GM23338 (cell line): ENCODE measurements around the gene MKKS. TPM values are rescaled to one million over a fixed set of nuclear protein-coding genes. Genes with fewer than 3 reads are reported as not detected.

Source experiments
- ATAC-seq: fragments of 200-7000 bp; cut with Tn5 transposase; 3 replicates; pipeline ENCODE4 v1.9.1; 2020
- DNase-seq: peaks from one replicate; pipeline ENCODE4 v3.0.0-alpha.2; 2015; ENCODE audit warnings: low spot score
- H2AFZ ChIP-seq: fragments of 200-600 bp; sonication (generic); 2 replicates; pipeline ENCODE4 v1.8.0; 2016; ENCODE audit warnings: antibody characterized with exemption, mild to moderate bottlenecking, moderate library complexity
- H3F3A ChIP-seq: fragments of 200-600 bp; sonication (generic); replicated peaks from 2 replicates; pipeline ENCODE4 v1.8.0; 2017; ENCODE audit warnings: antibody characterized with exemption, mixed run types, low read depth
- H3K27ac ChIP-seq: fragments of 200-600 bp; sonication (generic); 2 replicates; pipeline ENCODE4 v1.6.1; 2016; ENCODE audit warnings: low read depth
- H3K27me3 ChIP-seq: fragments of 200-600 bp; sonication (generic); 2 replicates; pipeline ENCODE4 v1.8.0; 2016; ENCODE audit warnings: mild to moderate bottlenecking, mixed run types, moderate library complexity; ENCODE audit not compliant: insufficient read depth
- H3K36me3 ChIP-seq: fragments of 200-600 bp; sonication (generic); 2 replicates; pipeline ENCODE4 v1.8.0; 2016; ENCODE audit warnings: mild to moderate bottlenecking; ENCODE audit not compliant: insufficient read depth
- H3K4me1 ChIP-seq: fragments of 200-600 bp; sonication (generic); 2 replicates; pipeline ENCODE4 v1.8.0; 2016; ENCODE audit warnings: mild to moderate bottlenecking, moderate library complexity; ENCODE audit not compliant: insufficient read depth
- H3K4me2 ChIP-seq: fragments of 200-600 bp; sonication (generic); 2 replicates; pipeline ENCODE4 v1.7.1; 2017; ENCODE audit warnings: mixed run types
- H3K4me3 ChIP-seq: fragments of 200-600 bp; sonication (generic); 2 replicates; pipeline ENCODE4 v1.6.1; 2016; ENCODE audit warnings: mixed run types
- H3K79me2 ChIP-seq: fragments of 200-600 bp; sonication (generic); replicated peaks from 2 replicates; pipeline ENCODE4 v1.8.0; 2017; ENCODE audit warnings: mild to moderate bottlenecking; ENCODE audit not compliant: insufficient read depth
- H3K9me2 ChIP-seq: fragments of 200-600 bp; sonication (generic); 2 replicates; pipeline ENCODE4 v1.8.0; 2017; ENCODE audit not compliant: insufficient read depth
- H4K20me1 ChIP-seq: fragments of 200-600 bp; sonication (generic); replicated peaks from 2 replicates; pipeline ENCODE4 v1.8.0; 2017; ENCODE audit warnings: mild to moderate bottlenecking; ENCODE audit not compliant: insufficient read depth
- H3K27ac Mint-ChIP-seq: 2 replicates; pipeline ENCODE4 v1.8.0; 2020; ENCODE audit warnings: inconsistent platforms, mild to moderate bottlenecking, moderate library complexity, mixed read lengths
- H3K27me3 Mint-ChIP-seq: 3 replicates; pipeline ENCODE4 v1.8.0; 2022; ENCODE audit warnings: low read depth, mild to moderate bottlenecking, moderate library complexity, mixed read lengths, inconsistent platforms; ENCODE audit not compliant: insufficient read depth, poor library complexity
- H3K36me3 Mint-ChIP-seq: 3 replicates; pipeline ENCODE4 v1.8.0; 2021; ENCODE audit warnings: low read depth, mild to moderate bottlenecking, inconsistent platforms, moderate library complexity, mixed read lengths
- H3K4me1 Mint-ChIP-seq: 3 replicates; pipeline ENCODE4 v1.8.0; 2020; ENCODE audit warnings: mild to moderate bottlenecking, inconsistent platforms, mixed read lengths
- H3K4me3 Mint-ChIP-seq: 3 replicates; pipeline ENCODE4 v1.8.0; 2021; ENCODE audit warnings: moderate library complexity, mild to moderate bottlenecking, inconsistent platforms, mixed read lengths
- H3K9me3 Mint-ChIP-seq: 3 replicates; pipeline ENCODE4 v1.8.0; 2020; ENCODE audit warnings: moderate library complexity, mild to moderate bottlenecking, inconsistent platforms, mixed read lengths
- CREB1 ChIP-seq: fragments of 250-450 bp; sonication (Bioruptor Pico); IDR thresholded peaks from 2 replicates; pipeline ENCODE4 v1.5.0; 2020; ENCODE audit warnings: low read depth, mild to moderate bottlenecking, moderate library complexity
- EZH2 ChIP-seq: fragments of 200-600 bp; sonication (generic); IDR thresholded peaks from one replicate; pipeline ENCODE4 v1.8.0; 2017; ENCODE audit warnings: antibody characterized with exemption, mild to moderate bottlenecking, low read depth; ENCODE audit not compliant: unreplicated experiment
- EZH2phosphoT487 ChIP-seq: fragments of 200-600 bp; sonication (generic); IDR thresholded peaks from one replicate; pipeline ENCODE4 v1.8.1; 2018; ENCODE audit warnings: antibody characterized with exemption; ENCODE audit not compliant: unreplicated experiment
- JUNB ChIP-seq: IDR thresholded peaks from one replicate; pipeline ENCODE4 v1.6.1; 2016; ENCODE audit warnings: antibody characterized with exemption; ENCODE audit not compliant: unreplicated experiment
- NANOG ChIP-seq: IDR thresholded peaks from 2 replicates; pipeline ENCODE4 v1.6.1; 2016; ENCODE audit warnings: antibody characterized with exemption, borderline replicate concordance
- POLR2AphosphoS5 ChIP-seq: IDR thresholded peaks from 2 replicates; pipeline ENCODE4 v1.6.1; 2016; ENCODE audit warnings: antibody characterized with exemption, low read depth
- STAT1 ChIP-seq: IDR thresholded peaks from one replicate; pipeline ENCODE4 v1.6.1; 2016; ENCODE audit warnings: antibody characterized with exemption; ENCODE audit not compliant: unreplicated experiment
- ZNF114 ChIP-seq: fragments of 250-450 bp; sonication (Bioruptor Pico); IDR thresholded peaks from 2 replicates; pipeline ENCODE4 v1.5.0; 2020; ENCODE audit warnings: mild to moderate bottlenecking, moderate library complexity
- ZNF331 ChIP-seq: fragments of 250-450 bp; sonication (Bioruptor Pico); IDR thresholded peaks from 2 replicates; pipeline ENCODE4 v1.5.0; 2020; ENCODE audit warnings: low read depth, mild to moderate bottlenecking, moderate library complexity
- polyA plus RNA-seq: library from polyadenylated mRNA; unstranded; fragments of >200 nt; fragmentation: Nextera tagmentation; extraction: Ambion mirVana; gene quantifications from 2 replicates; pipeline ENCODE4 v1.2.1, GENCODE V29; 2016
- total RNA-seq: library from RNA; depleted of rRNA; stranded (reverse); fragments of >200 nt; shearing (Covaris generic); gene quantifications from 2 replicates; pipeline ENCODE4 v1.2.3, GENCODE V29; 2014
- TF ChIP-seq, protein P1 (sequence below), 2 experiments: fragments of 200-600 bp in 1 of 2; sonication (generic) in 1 of 2; conservative IDR thresholded peaks; 2 replicates each; pipeline versions ENCODE4 v1.5.1 to v1.6.1; 2016 to 2017; ENCODE audit warnings: antibody characterized with exemption in 2 of 2, low read depth in 2 of 2, mild to moderate bottlenecking in 2 of 2, moderate library complexity in 1 of 2
- TF ChIP-seq, protein P2 (sequence below): IDR thresholded peaks from 2 replicates; pipeline ENCODE4 v1.6.1; 2016; ENCODE audit warnings: antibody characterized with exemption
- TF ChIP-seq, protein P3 (sequence below): fragments of 250-450 bp; sonication (Bioruptor Pico); IDR thresholded peaks from 2 replicates; pipeline ENCODE4 v1.5.0; 2020; ENCODE audit warnings: mild to moderate bottlenecking, moderate library complexity

Gene MKKS
- total and polyA plus RNA-seq, 2 experiments from 2014 or later: 13.4 to 16.7 TPM

DNA sequence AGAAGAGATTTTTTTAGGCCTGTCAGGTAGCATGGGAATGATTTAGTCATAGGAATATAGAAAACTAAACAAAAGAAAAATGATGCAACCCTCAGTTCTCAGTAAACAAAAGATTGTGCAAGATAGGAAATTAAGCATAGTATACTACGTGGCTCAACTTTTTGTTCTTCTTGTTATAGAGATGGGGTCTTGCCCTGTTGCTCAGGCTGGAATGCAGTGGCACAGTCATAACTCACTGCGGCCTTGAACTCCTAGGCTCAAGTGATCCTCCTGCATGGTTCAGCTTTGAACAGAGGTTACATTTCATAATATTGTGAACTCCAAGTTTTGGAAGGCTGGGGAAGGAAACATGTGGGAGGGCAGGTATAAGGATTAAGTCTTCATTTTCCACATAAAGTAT lies 29.6 kb upstream of the MKKS start:
- H2AFZ ChIP-seq: no peak overlapping the region
- H3K27ac Mint-ChIP-seq: no peak overlapping the region
- no peak overlapping the region for H3K4me2 ChIP-seq
- ATAC-seq (no peak), DNase-seq (no peak)
- H3K36me3 Mint-ChIP-seq: peaks cover 32% of the 10 kb centered on the region
- H3K79me2 ChIP-seq: peaks cover 17% of the 10 kb centered on the region
- TF ChIP-seq NANOG (no peak), EZH2phosphoT487 (no peak), EZH2 (no peak), ZNF114 (CRISPR knock-in tag) (no peak), CREB1 (CRISPR knock-in tag) (no peak), POLR2AphosphoS5 (no peak), ZNF331 (CRISPR knock-in tag) (no peak), JUNB (no peak), STAT1 (no peak)
- TF ChIP-seq, protein P1, sequence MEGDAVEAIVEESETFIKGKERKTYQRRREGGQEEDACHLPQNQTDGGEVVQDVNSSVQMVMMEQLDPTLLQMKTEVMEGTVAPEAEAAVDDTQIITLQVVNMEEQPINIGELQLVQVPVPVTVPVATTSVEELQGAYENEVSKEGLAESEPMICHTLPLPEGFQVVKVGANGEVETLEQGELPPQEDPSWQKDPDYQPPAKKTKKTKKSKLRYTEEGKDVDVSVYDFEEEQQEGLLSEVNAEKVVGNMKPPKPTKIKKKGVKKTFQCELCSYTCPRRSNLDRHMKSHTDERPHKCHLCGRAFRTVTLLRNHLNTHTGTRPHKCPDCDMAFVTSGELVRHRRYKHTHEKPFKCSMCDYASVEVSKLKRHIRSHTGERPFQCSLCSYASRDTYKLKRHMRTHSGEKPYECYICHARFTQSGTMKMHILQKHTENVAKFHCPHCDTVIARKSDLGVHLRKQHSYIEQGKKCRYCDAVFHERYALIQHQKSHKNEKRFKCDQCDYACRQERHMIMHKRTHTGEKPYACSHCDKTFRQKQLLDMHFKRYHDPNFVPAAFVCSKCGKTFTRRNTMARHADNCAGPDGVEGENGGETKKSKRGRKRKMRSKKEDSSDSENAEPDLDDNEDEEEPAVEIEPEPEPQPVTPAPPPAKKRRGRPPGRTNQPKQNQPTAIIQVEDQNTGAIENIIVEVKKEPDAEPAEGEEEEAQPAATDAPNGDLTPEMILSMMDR (conservative IDR thresholded peaks at IDR 0.05; ENCODE audit: low read depth in 2 of 2): no peak
- TF ChIP-seq, protein P2, sequence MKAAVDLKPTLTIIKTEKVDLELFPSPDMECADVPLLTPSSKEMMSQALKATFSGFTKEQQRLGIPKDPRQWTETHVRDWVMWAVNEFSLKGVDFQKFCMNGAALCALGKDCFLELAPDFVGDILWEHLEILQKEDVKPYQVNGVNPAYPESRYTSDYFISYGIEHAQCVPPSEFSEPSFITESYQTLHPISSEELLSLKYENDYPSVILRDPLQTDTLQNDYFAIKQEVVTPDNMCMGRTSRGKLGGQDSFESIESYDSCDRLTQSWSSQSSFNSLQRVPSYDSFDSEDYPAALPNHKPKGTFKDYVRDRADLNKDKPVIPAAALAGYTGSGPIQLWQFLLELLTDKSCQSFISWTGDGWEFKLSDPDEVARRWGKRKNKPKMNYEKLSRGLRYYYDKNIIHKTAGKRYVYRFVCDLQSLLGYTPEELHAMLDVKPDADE: no peak
- TF ChIP-seq, protein P3, sequence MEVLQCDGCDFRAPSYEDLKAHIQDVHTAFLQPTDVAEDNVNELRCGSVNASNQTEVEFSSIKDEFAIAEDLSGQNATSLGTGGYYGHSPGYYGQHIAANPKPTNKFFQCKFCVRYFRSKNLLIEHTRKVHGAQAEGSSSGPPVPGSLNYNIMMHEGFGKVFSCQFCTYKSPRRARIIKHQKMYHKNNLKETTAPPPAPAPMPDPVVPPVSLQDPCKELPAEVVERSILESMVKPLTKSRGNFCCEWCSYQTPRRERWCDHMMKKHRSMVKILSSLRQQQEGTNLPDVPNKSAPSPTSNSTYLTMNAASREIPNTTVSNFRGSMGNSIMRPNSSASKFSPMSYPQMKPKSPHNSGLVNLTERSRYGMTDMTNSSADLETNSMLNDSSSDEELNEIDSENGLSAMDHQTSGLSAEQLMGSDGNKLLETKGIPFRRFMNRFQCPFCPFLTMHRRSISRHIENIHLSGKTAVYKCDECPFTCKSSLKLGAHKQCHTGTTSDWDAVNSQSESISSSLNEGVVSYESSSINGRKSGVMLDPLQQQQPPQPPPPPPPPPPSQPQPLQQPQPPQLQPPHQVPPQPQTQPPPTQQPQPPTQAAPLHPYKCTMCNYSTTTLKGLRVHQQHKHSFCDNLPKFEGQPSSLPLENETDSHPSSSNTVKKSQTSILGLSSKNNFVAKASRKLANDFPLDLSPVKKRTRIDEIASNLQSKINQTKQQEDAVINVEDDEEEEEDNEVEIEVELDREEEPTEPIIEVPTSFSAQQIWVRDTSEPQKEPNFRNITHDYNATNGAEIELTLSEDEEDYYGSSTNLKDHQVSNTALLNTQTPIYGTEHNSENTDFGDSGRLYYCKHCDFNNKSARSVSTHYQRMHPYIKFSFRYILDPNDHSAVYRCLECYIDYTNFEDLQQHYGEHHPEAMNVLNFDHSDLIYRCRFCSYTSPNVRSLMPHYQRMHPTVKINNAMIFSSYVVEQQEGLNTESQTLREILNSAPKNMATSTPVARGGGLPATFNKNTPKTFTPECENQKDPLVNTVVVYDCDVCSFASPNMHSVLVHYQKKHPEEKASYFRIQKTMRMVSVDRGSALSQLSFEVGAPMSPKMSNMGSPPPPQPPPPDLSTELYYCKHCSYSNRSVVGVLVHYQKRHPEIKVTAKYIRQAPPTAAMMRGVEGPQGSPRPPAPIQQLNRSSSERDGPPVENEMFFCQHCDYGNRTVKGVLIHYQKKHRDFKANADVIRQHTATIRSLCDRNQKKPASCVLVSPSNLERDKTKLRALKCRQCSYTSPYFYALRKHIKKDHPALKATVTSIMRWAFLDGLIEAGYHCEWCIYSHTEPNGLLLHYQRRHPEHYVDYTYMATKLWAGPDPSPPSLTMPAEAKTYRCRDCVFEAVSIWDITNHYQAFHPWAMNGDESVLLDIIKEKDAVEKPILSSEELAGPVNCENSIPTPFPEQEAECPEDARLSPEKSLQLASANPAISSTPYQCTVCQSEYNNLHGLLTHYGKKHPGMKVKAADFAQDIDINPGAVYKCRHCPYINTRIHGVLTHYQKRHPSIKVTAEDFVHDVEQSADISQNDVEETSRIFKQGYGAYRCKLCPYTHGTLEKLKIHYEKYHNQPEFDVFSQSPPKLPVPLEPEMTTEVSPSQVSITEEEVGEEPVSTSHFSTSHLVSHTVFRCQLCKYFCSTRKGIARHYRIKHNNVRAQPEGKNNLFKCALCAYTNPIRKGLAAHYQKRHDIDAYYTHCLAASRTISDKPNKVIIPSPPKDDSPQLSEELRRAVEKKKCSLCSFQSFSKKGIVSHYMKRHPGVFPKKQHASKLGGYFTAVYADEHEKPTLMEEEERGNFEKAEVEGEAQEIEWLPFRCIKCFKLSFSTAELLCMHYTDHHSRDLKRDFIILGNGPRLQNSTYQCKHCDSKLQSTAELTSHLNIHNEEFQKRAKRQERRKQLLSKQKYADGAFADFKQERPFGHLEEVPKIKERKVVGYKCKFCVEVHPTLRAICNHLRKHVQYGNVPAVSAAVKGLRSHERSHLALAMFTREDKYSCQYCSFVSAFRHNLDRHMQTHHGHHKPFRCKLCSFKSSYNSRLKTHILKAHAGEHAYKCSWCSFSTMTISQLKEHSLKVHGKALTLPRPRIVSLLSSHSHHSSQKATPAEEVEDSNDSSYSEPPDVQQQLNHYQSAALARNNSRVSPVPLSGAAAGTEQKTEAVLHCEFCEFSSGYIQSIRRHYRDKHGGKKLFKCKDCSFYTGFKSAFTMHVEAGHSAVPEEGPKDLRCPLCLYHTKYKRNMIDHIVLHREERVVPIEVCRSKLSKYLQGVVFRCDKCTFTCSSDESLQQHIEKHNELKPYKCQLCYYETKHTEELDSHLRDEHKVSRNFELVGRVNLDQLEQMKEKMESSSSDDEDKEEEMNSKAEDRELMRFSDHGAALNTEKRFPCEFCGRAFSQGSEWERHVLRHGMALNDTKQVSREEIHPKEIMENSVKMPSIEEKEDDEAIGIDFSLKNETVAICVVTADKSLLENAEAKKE (CRISPR knock-in tag): no peak
- no peaks in the 10 kb centered on the region for H4K20me1 ChIP-seq
- H3K4me3 Mint-ChIP-seq: no peak overlapping the region
- no peaks in the 10 kb centered on the region for H3K27me3 Mint-ChIP-seq
- H3K9me3 Mint-ChIP-seq: peaks cover 13% of the 10 kb centered on the region
- no peak overlapping the region for H3K4me3 ChIP-seq
- H3K4me1 Mint-ChIP-seq: peaks cover 51% of the 10 kb centered on the region
- peaks cover 33% of the 10 kb centered on the region for H3K4me1 ChIP-seq
- H3K27me3 ChIP-seq: no peaks in the 10 kb centered on the region
- H3K27ac ChIP-seq: no peak overlapping the region
- no peaks in the 10 kb centered on the region for H3F3A ChIP-seq
- H3K9me2 ChIP-seq: no peaks in the 10 kb centered on the region
- H3K36me3 ChIP-seq: no peaks in the 10 kb centered on the region
